ENCODE data around the gene CPVL.

Gene CPVL

DNA sequence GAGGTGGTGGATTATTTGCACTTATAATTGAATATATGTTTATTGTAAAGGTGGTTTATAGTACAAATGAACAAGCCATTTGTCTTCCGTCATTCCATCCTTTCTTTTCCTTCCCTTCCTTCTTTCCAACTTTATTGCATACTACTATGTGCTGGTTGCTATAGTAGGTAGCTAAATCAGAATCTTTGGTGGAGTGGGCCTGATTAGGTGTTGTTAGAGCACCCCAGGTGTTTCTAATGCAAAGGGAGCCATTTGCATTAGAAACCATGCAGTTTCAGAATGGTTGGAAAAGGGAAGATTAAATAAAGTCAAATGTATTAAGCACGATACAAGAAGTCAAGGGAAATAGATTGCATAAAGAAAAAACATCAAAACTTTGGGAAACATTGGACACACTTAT lies 99.4 kb downstream of the CPVL start (continued):
- no peak for TF ChIP-seq ELK4 (IDR thresholded peaks at IDR 0.05; ENCODE audit: borderline replicate concordance, low read depth, low read length)
- TF ChIP-seq, protein P1, sequence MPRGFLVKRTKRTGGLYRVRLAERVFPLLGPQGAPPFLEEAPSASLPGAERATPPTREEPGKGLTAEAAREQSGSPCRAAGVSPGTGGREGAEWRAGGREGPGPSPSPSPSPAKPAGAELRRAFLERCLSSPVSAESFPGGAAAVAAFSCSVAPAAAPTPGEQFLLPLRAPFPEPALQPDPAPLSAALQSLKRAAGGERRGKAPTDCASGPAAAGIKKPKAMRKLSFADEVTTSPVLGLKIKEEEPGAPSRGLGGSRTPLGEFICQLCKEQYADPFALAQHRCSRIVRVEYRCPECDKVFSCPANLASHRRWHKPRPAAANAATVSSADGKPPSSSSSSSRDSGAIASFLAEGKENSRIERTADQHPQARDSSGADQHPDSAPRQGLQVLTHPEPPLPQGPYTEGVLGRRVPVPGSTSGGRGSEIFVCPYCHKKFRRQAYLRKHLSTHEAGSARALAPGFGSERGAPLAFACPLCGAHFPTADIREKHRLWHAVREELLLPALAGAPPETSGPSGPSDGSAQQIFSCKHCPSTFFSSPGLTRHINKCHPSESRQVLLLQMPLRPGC (tag by site-specific recombination; IDR thresholded peaks at IDR 0.05): no peak
- TF ChIP-seq, protein P2, sequence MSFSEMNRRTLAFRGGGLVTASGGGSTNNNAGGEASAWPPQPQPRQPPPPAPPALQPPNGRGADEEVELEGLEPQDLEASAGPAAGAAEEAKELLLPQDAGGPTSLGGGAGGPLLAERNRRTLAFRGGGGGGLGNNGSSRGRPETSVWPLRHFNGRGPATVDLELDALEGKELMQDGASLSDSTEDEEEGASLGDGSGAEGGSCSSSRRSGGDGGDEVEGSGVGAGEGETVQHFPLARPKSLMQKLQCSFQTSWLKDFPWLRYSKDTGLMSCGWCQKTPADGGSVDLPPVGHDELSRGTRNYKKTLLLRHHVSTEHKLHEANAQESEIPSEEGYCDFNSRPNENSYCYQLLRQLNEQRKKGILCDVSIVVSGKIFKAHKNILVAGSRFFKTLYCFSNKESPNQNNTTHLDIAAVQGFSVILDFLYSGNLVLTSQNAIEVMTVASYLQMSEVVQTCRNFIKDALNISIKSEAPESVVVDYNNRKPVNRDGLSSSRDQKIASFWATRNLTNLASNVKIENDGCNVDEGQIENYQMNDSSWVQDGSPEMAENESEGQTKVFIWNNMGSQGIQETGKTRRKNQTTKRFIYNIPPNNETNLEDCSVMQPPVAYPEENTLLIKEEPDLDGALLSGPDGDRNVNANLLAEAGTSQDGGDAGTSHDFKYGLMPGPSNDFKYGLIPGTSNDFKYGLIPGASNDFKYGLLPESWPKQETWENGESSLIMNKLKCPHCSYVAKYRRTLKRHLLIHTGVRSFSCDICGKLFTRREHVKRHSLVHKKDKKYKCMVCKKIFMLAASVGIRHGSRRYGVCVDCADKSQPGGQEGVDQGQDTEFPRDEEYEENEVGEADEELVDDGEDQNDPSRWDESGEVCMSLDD (tag by site-specific recombination; IDR thresholded peaks at IDR 0.05): no peak
- TF ChIP-seq ZNF664 (tag by site-specific recombination; IDR thresholded peaks at IDR 0.05): no peak
- TF ChIP-seq ZNF521 (tag by site-specific recombination; IDR thresholded peaks at IDR 0.05): no peak
- TF ChIP-seq, protein P3, sequence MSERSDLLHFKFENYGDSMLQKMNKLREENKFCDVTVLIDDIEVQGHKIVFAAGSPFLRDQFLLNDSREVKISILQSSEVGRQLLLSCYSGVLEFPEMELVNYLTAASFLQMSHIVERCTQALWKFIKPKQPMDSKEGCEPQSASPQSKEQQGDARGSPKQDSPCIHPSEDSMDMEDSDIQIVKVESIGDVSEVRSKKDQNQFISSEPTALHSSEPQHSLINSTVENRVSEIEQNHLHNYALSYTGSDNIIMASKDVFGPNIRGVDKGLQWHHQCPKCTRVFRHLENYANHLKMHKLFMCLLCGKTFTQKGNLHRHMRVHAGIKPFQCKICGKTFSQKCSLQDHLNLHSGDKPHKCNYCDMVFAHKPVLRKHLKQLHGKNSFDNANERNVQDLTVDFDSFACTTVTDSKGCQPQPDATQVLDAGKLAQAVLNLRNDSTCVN (tag by site-specific recombination; optimal IDR thresholded peaks at IDR 0.05): no peak
- no peak for TF ChIP-seq ZNF214 (tag by site-specific recombination; IDR thresholded peaks at IDR 0.05; ENCODE audit: borderline replicate concordance)
- no peak for TF ChIP-seq ZNF391 (tag by site-specific recombination; IDR thresholded peaks at IDR 0.05; ENCODE audit: borderline replicate concordance, low read depth)
- TF ChIP-seq ZNF423 (tag by site-specific recombination; IDR thresholded peaks at IDR 0.05): no peak
- no peak for TF ChIP-seq KLF7 (tag by site-specific recombination; IDR thresholded peaks at IDR 0.05; ENCODE audit: borderline replicate concordance)

- ChIA-PET CTCF (no interaction called here), POLR2A (no interaction called here)
- no peak overlapping the region for H3K4me3 ChIP-seq (ENCODE audit: low read depth, low read length)
- H3K27ac ChIP-seq (ENCODE audit: extremely low read depth, low read depth, low read length): no peak overlapping the region
- no peaks in the 10 kb centered on the region; a peak in 1 of 3 replicates for H3K36me3 ChIP-seq (ENCODE audit: control insufficient read depth in 2 of 2, insufficient read depth in 1 of 2, low read length in 2 of 2)
- H3K4me1 ChIP-seq (ENCODE audit: control insufficient read depth, insufficient read depth, low read length): peaks cover 5% of the 10 kb centered on the region; the same call in 1 of the 2 replicates
- no peaks in the 10 kb centered on the region for H3K9me3 ChIP-seq (ENCODE audit: control insufficient read depth, insufficient read depth, low read depth, low read length)
- TF ChIP-seq ZNF311 (tag by site-specific recombination; IDR thresholded peaks at IDR 0.05; ENCODE audit: borderline replicate concordance) (no peak), ZNF510 (tag by site-specific recombination; IDR thresholded peaks at IDR 0.05; ENCODE audit: insufficient replicate concordance) (no peak), ZNF621 (tag by site-specific recombination; IDR thresholded peaks at IDR 0.05) (no peak), ZNF112 (tag by site-specific recombination; IDR thresholded peaks at IDR 0.05) (no peak), ZNF211 (tag by site-specific recombination; IDR thresholded peaks at IDR 0.05; ENCODE audit: low read depth) (no peak), ZBTB20 (tag by site-specific recombination; IDR thresholded peaks at IDR 0.05) (no peak), ZNF692 (tag by site-specific recombination; IDR thresholded peaks at IDR 0.05) (no peak), ZNF23 (tag by site-specific recombination; IDR thresholded peaks at IDR 0.05; ENCODE audit: borderline replicate concordance) (no peak), ZNF658 (tag by site-specific recombination; IDR thresholded peaks at IDR 0.05) (no peak), ZSCAN23 (tag by site-specific recombination; IDR thresholded peaks at IDR 0.05) (no peak), ZNF37A (tag by site-specific recombination; IDR thresholded peaks at IDR 0.05) (no peak), ZNF501 (tag by site-specific recombination; IDR thresholded peaks at IDR 0.05) (no peak), ZNF664 (tag by site-specific recombination; IDR thresholded peaks at IDR 0.05) (no peak), MZF1 (tag by site-specific recombination; IDR thresholded peaks at IDR 0.05; ENCODE audit: borderline replicate concordance) (no peak)
- TF ChIP-seq, protein P4, sequence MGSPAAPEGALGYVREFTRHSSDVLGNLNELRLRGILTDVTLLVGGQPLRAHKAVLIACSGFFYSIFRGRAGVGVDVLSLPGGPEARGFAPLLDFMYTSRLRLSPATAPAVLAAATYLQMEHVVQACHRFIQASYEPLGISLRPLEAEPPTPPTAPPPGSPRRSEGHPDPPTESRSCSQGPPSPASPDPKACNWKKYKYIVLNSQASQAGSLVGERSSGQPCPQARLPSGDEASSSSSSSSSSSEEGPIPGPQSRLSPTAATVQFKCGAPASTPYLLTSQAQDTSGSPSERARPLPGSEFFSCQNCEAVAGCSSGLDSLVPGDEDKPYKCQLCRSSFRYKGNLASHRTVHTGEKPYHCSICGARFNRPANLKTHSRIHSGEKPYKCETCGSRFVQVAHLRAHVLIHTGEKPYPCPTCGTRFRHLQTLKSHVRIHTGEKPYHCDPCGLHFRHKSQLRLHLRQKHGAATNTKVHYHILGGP (tag by site-specific recombination; IDR thresholded peaks at IDR 0.05): no peak
- TF ChIP-seq, protein P5, sequence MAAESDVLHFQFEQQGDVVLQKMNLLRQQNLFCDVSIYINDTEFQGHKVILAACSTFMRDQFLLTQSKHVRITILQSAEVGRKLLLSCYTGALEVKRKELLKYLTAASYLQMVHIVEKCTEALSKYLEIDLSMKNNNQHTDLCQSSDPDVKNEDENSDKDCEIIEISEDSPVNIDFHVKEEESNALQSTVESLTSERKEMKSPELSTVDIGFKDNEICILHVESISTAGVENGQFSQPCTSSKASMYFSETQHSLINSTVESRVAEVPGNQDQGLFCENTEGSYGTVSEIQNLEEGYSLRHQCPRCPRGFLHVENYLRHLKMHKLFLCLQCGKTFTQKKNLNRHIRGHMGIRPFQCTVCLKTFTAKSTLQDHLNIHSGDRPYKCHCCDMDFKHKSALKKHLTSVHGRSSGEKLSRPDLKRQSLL (tag by site-specific recombination; IDR thresholded peaks at IDR 0.05): no peak
Observed at GRCh38 chr7:29045258-29046086, 100.9 kb downstream of the CPVL start.

All from HEK293 (cell line).